HG02571 (cell line): Measurements from ENCODE around the gene SHANK2.
"Not testable (repeated sequence)": the region's sequence is repeated elsewhere in the genome, so short reads cannot be mapped to it uniquely, and the experiment has no call there.

Source experiments
- ATAC-seq: cut with Tn5 transposase; IDR thresholded peaks from one replicate; pipeline ENCODE4 v1.9.1; 2021; ENCODE audit warnings: mild to moderate bottlenecking, moderate library complexity; ENCODE audit not compliant: unreplicated experiment

The SHANK2 gene

DNA sequence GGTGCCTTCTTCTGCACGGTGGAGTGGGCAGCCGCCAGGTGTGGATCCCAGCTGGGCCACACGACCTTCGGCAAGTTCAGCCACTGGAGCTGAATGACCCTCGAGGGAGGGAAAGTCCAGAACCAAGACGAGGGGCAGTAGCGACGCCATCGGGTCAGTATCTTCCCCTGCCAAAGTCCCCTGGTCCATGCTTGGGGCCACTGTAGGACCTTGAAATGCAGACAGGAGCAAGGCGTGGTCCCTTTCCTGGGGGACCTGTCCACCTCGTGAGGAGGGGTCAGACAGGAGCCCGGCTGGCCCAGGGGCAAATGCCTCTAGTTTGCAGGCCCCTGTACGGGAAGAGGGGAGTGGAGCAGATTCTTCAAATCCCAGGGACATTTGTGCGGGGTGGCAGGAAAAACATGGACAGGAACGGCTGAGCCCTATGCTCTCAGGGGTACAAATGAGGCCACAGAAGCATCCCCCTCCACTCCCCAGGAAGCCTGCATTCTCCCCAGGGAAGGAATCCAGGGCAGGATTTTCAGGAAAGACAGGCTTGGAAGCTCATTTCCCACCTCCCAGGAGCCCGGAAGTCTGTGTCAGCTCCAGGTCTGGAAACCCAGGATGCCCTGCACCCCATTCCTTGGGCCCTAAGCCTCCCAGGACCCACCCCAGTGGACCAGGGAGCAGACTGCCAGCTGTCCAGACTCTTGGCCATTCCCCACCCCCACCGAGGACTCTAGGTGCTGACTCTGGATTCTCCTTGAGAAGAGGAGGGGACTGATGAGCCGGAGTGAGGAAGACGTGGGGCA, 6.6 kb downstream of the SHANK2 start:
- ATAC-seq: no peak

DNA sequence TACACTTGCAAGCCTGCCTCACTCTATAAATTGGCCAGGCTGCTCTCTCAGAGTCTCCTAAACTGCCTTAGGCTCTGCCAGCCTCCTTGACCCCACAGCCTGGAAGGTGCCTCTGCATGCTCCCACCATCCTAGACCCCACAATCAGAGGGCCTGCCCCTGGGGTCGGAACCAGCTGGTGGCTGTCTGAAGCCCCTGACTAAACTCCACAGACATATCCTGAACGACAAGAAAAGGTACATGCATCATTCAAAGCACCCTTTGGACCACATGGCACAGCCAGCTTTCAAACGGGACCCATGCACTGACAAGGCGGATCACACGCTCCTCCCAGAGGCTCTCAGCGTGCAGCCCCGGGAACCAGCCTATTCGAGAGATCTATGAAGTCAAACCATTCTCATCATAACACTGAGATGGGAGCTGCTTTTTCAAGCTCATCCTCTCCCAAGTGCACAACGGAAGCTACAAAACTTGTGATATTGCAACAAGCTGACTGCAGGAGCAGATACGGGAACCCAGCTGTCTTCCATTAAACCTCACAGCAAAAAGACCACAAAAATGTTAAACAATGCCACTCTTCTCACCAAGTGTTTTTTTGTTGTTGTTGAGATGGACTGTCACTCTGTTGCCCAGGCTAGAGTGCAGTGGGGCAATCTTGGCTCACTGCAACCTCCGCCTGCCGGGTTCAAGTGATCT, 8.1 kb downstream of the SHANK2 start:
- no peak for ATAC-seq

- no peak for ATAC-seq
These were observed 10.0 kb downstream of the SHANK2 start for GRCh38 chr11:71242391-71242790.

DNA sequence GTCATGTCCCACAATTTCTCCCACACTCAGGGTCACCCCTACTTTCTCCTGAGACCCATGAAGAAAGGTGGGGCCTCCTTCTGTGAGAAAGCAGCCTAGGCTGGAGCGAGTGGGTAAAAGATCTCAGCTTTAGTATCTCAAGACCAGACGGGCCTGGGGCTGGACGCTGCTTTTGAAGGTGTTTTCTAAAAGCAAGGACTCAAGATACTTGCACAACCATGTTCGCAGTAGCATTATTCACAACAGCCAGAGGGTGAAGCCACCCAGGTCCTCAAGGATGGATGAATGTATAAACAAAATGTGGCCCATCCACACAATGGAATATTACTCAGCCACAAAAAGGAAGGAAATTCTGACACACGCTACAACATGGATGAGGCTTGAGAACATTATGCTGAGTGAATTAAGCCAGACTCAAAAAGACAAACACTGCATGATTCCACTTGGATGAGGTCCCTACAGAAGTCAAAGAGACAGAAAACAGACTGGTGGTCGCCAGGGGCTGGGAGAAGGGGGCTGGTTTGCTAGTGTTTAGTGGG, 10.6 kb downstream of the SHANK2 start:
- no peak for ATAC-seq

DNA sequence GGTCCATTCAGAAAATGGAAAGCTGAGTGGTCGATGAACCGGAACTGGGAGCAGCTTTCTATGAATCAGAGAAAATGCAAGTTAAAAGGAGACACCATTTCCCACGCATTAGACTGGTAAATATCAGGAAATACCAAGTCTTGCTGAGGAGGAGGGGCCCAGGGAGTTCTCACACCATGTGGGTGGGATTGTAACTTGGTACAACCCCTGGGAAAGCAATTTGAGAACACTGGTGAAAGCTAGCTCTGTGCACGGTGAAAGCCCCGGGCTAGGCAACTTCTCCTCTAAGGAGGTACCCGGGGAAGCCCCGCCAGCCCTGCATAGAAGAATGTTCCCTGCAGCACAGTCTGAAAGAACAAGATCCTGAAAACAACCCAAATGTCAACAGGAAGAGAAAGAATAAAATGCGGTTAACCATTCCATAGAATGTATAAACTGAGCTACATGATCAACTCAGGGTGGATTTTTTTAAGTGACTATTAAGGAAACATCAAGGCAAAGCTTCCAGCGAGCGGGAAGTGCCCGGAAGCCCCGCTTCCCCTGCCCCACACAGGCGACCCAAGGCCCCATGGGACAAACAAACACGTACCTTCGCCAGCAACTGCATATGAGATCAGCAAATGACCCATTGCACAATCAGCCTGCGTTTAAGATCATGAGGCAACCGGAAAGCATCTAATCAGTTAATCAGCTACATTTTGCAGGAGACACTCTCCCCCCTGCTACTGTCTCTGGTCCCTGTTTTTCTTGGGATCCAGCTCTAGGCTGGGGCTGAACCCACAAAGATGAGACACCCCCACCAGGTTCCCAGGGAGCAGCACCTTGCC, 11.3 kb downstream of the SHANK2 start:
- ATAC-seq: no peak

GRCh38 chr11:71240061-71240690, 12.2 kb downstream of the SHANK2 start:
- no peak for ATAC-seq

- ATAC-seq: no peak
These were observed 12.8 kb downstream of the SHANK2 start for GRCh38 chr11:71239581-71239980.

- no peak for ATAC-seq
These were observed 13.4 kb downstream of the SHANK2 start for GRCh38 chr11:71238941-71239340.

DNA sequence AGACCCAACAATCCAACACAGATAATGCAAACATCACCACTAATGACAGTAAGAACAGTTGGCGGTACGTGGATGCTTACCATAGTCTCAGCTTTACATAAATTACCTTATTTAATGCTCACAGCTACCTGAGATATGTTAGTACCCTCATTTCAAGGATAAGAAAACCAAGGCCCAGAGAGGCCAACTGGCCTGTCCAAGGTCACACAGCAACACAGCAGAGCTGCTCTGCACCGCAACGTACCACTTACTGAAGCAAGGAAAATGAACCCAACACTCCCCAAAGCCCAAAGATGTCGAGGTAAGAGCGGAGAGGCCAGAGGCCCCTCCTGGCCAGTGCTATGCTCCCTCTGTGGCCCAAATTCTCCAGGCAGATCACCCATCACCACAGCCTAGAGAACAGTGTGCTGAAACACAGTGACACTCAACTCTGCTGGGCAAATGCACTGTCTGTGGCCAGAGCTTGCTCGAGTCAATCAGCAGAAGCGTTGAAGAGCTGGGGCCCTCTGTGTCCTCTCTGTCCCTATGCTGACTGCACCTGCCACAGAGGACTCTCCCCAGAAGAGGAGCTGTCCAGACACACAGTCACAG, 14.0 kb downstream of the SHANK2 start:
- ATAC-seq: no peak

DNA sequence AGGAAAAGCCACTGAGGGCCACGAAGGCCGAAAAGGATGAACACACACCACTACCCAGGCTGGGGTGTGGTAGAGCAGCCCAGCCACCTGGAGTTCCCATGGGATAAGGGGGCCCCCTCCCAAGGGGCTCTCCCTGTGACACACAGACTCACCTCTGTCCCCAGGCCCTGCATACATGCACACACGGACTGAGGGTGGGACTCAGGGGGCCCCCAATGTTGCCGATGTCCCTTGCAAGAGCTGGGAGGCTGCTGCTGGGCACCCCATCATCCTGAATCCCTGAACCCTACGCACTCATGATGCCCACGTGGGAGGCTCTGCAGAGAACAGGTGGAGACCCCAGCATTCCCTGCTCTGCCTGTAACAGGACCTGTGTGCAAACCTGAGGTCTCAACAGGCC, 14.5 kb downstream of the SHANK2 start:
- ATAC-seq: no peak

DNA sequence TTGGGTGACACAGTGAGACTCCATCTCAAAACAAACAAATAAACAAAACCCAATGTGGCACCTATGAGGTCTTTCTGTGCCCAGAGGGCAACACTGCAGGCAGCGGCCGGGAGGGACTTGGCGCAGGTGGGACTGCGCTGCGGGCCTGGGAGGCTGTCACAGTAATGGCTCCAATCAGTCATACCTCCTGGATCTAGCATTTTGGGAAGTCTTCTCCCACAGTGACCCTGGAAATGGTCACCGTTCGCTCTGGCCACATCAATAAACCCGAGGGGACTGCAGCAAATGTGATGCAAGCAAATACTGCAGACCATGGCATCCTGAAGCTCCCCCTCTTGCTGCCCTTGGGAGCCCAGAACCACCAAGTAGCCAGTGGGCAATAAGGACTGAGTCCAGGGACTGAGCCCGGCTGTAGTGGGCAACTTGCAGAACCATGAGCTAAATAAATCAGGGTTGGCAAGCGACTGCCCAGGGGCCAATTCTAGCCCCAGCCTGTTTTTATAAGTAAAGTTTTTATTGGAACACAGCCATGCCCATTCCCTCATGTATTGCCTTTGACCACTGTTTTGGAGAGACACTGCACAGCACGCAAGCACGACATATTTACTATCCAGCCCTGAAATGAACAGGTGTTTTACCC, 15.4 kb downstream of the SHANK2 start:
- no peak for ATAC-seq

GRCh38 chr11:71235719-71236118, 16.7 kb downstream of the SHANK2 start:
- ATAC-seq: no peak

GRCh38 chr11:71233896-71234852, 18.2 kb downstream of the SHANK2 start:
- not testable (repeated sequence) for ATAC-seq

GRCh38 chr11:71232364-71232763, 20.0 kb downstream of the SHANK2 start:
- ATAC-seq: no peak

GRCh38 chr11:71228961-71229360, 23.4 kb downstream of the SHANK2 start:
- no peak for ATAC-seq

DNA sequence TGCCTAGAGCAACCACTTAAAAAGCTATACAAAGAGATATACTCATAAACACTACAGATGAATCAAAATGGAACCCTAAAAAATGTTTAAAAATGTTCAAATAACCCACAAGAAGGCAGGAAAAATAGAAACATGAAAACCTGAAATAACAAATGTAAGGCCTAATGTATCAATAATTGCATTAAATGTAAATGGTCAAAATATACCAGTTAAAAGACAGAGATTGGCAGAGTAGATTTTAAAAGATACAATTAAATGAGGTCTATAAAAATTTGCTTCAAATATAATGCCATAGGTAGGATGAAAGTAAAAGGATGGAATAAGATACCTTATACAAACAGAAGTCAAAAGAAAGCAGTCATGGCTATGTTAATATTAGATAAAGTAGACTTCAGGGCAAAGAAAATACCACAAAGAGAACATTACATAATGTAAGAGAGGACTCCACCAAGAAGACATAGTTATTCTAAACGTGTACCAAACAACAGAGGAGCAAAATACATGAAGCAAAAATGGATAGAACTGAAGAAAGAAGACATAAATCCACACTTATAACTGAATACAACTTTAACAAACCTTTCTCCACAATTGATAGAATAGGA, 25.2 kb downstream of the SHANK2 start:
- ATAC-seq: no peak

DNA sequence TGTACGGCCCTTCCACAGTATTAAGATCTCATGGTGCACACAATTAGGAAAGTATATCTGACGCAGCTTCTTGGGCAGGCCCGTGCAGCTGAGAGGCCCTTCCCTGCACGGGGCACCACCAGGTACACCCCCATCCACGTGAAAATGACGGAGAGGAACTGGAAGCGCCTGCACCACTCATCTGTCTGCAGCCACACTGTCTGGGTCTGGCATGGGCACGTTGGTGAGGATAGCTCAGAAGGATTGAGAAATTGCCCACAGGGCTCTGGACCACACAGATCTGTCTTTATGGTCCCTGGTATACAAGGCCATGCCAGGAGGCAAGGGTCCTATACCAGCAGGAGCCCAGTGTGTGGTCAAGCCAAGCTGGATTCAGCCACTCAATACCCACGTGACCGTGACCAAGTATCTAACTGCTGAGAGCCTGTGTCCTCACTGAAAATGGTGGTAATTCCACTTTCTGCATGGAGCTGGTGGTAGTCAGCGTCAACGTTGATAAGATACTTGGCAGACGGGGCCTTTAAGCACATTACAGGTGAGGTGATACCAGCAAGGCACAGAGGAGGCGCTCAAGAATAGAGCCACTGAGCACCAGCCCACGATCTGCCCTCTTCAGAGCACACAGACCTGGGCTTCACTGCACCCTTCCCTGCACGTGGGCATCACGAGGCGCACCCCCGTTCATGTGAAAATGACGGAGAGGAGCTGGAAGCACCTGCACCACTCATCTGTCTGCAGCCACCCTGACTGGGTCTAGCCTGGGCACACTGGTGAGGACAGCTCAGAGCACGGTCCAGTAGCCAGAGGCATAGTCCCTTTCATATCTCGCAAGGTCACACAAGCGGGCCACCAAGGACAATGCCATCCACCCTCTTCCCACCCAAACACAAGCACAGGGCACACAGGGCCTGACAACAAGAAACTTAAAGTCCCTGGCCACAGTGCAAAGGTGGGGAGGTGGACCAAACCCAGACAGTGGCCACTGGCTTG, 28.4 kb downstream of the SHANK2 start:
- ATAC-seq: no peak
